HG03575 (cell line): ENCODE results near the gene ETS1.

Experiments
- ATAC-seq: cut with Tn5 transposase; IDR thresholded peaks from one replicate; pipeline ENCODE4 v1.9.1; 2021; ENCODE audit not compliant: unreplicated experiment, insufficient number of reproducible peaks, low FRiP score; ENCODE audit errors: extremely low read depth

The ETS1 gene

DNA sequence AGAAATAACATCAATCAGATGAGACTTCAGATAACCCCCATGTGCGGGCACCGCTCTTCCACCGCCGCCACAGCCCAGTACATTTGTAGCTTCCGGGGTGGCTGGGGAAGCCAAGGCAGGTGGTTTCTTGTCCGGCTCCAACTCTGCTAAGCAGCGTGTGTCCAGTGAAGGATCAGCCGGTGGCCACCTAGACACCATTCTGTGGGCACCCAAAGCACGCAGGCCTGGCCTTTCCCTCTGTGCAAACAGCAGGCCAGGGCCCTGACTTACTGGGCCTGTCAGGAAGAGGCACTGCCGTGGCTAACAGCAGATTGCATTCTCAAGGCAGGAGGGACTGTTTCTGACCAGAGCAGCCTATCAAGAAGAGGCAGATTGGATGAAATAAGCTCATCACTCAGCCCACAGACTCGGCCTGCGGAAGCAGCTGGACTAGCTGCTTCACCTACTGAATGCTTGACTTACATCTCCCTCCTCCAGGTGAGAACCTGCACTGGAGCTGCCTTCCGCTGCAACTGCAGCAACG, 74.8 kb downstream of the ETS1 start:
- no peak for ATAC-seq

- ATAC-seq, result no peak
These were observed 75.6 kb downstream of the ETS1 start for GRCh38 chr11:128511712-128512111.

DNA sequence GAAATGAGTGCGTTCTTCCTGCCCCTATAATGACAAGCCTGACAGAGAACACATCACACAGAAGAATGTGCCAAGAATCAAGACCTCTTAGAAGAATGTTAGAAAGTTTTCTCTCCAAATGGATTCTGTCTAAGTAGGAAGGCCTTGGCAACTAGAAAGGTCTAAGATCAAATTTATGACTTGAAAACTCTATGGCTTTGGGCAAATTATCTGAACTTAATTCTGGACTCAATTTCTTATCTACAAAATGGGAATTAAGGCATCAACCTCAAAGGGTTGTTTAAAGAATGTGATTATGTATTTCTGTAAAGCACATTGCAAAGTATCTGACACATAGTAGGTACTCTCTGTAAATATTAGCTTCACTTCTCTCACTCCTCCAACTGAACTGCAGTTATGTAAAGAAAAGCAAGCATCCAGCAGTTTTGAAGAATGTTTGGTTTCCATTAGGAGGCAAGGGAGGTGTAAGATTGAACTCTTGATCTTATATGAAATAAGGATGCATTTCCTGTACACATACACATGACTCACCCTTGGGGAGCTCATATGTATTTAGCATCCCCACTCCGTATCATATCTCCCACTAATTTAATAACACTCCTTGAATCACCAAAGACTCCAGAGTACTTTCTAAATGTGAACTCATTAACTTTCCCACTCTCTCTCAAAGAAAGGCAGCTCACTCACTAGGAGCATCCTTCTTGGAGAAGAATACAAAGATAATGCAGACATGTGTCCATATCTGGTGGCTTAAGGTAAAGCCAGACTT, 77.6 kb downstream of the ETS1 start:
- no peak for ATAC-seq

GRCh38 chr11:128508770-128509510, 78.4 kb downstream of the ETS1 start:
- ATAC-seq, result no peak

DNA sequence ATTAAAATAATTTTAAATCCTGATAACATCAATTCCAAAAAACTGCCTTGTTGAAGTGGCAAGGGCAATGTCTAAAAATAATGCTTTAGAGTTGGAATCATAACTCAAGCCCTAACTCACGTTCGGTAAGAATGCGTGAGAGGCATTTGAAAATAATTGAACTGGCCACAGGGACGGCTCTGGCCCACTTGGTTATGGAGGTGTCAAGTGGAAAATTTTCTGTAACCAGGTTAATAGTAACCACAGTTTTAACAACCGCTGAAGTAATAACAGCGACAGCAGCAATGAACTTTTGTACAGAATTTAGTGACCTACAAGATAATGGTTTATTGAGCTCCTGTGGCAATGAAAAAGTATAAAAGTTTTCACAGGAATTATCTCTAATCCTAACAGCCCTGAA, 79.4 kb downstream of the ETS1 start:
- no peak for ATAC-seq

DNA sequence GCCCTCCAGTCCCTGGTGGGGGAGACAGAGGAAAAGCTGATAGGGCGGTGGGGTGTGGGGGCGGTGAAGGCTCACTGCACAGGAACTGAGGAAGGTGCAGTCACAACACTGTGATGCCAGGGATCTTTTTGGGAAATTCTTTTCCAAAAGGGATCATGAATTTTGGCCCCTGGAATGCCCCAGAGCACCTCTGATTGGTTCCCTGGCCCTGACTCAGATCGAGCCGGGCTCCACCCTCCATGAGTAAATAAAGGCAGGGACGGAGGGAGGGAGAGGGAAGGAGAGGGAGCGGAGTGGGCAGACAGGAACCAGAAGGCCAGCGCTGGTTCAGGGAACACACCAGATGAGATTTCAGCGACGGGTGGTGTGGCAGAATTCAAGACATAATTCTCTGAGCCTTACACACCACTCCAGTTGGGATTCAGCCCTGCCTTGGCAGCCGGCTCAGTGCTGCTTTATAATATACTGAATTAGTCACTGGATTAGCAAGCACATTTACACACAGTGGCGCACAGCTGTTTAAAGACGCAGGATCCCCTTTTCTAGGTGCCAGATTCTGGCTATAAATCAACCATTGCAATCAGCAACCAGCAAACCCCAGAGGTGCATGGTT, 80.3 kb downstream of the ETS1 start:
- no peak for ATAC-seq

DNA sequence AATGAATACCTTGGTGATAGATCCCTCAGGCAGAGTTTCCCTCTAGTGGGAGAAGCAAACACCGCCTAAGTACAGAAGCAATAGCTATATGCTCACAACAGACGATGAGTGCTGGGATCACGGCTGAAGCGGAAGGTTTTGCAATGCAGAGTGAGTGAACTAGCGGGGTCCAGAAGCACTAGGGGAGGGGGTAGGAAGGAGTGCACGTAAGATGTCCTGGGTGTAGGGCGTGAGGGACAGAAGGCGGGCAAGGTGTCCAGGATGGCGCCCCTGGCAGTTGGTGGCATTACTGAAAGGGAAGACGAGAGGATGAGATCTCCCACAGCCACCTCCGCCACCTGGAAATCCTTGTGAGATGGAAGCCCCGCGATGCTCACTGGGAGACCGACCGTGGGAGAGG, 81.0 kb downstream of the ETS1 start:
- no peak for ATAC-seq

DNA sequence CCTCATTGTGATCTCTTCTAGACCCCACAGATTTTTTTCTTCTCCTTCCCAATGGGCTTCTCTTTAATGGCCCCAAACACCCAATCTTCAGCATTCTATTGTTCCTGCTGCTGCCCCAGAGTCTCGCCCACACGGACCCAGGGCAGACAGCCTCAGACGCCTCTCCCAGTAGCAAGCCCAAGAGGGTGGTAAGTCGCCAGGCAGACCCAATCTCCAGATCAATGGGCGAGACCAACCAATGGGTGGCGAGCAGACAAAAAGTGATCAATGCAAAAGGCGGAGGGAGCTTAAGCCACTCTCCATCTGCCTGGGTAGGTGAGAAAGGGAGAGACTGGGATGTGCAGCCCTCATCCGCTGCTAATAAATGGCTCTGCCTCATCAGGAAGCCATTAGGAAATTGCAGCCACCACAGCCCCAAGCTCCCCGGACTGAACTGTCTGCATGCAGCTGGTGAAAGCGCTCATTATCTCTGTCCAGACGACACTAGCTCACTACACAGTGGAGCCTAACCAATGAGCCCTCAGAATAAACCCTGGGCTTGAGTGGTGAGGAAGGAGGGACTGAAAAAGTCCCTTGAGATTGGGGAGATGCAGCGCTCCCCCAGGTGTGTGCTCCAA, 81.8 kb downstream of the ETS1 start:
- ATAC-seq, result no peak

DNA sequence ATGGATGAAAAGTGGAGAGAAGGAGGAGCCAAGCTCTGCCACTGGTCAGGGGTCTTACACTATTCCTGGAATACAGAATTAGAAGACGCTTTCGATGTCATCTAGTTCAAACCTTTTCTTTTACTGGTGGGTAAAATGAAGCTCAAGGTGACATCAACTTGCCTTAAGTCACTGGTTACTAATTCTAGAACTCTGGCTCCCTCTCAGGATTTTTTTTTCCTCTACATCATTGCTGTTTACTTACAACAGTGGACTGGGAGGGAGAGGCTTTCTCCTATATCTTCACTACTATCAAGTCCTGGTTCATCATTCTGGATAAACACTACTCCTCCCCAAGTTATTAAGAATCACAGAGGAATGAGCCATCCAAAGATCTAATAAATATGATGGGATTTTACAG, 82.9 kb downstream of the ETS1 start:
- no peak for ATAC-seq

GRCh38 chr11:128503245-128503991, 83.9 kb downstream of the ETS1 start:
- ATAC-seq, result no peak

GRCh38 chr11:128502726-128503125, 84.6 kb downstream of the ETS1 start:
- no peak for ATAC-seq

DNA sequence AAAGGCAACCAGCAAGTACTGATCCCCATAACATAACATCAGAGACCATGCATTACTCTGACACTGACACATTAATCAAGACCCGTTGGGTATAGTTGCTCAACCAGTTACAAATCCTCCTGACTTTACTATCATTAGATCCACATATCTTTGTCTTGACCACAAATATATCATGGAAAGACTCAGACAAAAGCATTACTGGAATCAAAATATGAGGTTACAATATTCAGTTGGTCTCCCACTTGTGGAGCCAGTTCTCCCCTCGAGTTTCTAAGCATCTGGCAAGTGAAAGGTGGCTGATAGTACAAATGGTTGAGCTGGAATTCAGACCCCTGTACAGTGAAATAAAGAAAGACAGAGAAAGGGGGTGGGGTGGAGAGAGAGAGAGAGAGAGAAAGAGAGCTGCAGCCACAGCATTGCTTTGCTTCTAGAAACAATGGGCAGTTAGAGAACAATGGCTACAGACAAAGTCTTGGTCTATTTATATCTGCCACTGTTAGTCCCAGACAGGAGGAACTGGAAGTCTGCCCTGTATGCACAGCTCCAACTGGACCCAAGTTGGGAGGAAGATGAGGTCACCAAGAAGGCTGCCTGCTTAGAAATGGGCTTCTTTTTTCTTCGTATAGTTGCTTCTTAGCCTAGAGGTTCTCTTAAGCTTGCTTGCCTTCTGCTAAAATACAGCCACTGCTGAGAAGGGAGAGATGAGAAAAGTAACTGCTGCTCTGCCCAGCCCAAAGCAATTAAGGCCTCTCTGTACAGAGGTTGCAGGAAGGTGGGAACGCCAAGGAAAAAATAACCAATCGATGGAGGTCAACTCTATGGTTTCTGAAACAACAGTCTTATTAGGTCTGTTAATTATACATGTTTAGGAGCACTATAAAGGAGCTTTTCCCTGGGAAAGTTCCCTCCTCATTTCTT, 85.5 kb downstream of the ETS1 start:
- ATAC-seq, result no peak

DNA sequence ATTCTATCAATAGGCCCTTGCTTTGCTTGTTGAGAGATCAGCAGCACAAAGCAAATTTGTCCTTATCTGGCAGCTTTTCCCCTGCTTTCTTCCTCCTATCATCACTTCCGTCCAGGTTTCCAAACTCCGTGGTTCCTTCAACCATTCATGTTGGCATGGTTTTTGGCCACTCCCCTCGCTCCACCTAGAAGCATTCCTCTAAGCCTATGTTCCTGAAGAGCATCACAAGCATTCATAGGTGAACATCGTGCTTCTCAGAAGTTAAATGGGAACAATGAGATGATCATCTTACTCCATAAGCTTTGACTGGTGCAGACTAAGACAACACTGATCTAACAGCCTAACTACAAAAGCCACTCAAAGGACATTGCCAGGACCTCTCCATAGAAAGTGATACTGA, 86.3 kb downstream of the ETS1 start:
- ATAC-seq, result no peak

- ATAC-seq, result no peak
These were observed 86.9 kb downstream of the ETS1 start for GRCh38 chr11:128500493-128500892.

DNA sequence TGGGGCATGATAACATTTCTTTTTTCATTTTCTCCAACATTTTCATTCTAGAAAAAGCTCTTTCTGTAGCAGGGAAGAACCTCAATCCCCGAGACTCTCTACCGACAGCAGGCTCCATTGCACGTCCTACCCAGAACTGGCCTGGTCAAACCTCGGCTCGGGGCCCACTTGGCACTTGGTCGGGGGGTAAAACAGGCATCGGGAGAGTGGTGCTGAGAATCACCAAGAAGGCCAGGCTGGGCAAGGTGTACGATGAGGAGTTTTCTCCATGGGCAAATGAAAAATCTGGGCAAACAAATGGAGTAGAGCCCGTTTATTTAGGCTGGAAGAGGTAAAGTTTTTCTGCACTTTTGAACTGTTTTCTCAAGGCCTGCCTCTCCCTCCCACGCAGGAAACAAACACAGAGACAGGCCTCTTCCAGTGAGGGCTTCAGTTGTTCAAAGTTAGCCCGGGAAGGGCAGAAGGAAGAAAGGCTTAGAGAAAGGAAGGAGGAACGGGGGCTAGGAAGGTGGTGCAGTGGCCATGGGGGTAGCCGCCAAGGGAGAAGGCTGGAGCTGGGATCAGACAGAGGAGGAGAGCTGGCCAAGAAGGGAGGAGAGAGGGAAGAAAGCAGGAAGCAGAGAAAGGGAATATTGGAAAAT, 87.6 kb downstream of the ETS1 start:
- ATAC-seq, result no peak

DNA sequence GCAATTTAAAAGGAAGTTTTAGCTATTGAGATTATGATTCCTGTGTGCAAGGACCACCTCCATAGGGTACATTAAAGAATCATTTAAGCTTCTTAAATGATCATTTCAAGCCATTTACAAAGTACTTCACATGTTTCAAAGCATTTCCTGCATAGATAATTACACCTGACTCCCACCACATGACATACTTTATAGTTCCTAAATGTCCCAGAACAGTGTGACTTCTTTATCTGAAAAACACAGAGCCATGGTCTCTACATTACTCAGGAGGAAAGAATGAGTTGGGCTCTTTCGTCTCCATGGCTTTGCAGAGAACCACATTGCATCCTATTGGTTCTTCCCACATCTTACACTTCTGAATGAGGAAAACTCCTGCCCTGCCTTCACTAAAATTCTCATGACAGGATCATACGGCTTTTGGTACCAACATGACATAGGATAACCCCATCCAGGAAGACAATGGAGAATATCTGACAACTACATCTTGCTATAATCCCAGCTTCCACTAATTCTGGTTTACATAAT, 88.6 kb downstream of the ETS1 start:
- ATAC-seq, result no peak

DNA sequence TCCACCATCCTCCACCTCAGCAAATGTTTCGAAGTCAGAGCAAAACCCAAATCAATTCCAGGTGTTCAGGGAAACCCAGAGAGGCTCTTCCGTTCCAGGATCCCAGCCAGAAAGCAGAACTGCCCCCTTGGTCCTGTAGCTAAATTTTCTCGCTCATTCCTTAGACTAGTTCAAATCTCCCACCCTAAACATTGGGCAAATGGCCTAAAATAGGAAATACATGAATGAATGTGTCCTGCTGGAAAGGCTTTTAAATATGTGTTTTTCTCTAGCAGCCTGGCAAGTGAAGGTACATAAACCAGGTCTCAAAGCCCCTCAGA, 89.6 kb downstream of the ETS1 start:
- no peak for ATAC-seq
